A172 (cell line): ENCODE results near the gene VSNL1. TPM values are rescaled to one million over a fixed set of nuclear protein-coding genes. Genes with fewer than 3 reads are reported as not detected.

Experiments
- DNase-seq: peaks from one replicate; pipeline ENCODE4 v3.0.0-alpha.2; 2015; ENCODE audit warnings: low spot score
- total RNA-seq: library from RNA; depleted of rRNA; stranded (reverse); fragments of >200 nt; shearing (Covaris generic); gene quantifications from 2 replicates; pipeline ENCODE4 v1.2.3, GENCODE V29; 2014; rRNA removed

The VSNL1 gene
- total RNA-seq, 1 experiment from 2014 or later, result not detected

- DNase-seq, result no peak
Measured at GRCh38 chr2:17690776-17691175, 150.3 kb downstream of the VSNL1 start.

Other genes starting within 250 kb of the VSNL1 start
- 0.17 TPM in 1 of 2 replicates, not detected in the other for gene RAD51AP2, start 22.3 kb upstream of the VSNL1 start, total RNA-seq
- 29.4 and 38.6 TPM in 2 replicates for gene SMC6, start 213.1 kb downstream of the VSNL1 start, total RNA-seq
- 24.7 and 31.2 TPM in 2 replicates for gene GEN1, start 213.4 kb downstream of the VSNL1 start, total RNA-seq